SU-DHL-6 (cell line): ENCODE measurements around the gene TSPAN12.

ENCODE experiments used
- EZH2phosphoT487 ChIP-seq: fragments of 200-600 bp; sonication (generic), shearing (Covaris generic); conservative IDR thresholded peaks from 2 replicates; pipeline ENCODE4 v1.6.1; 2018; ENCODE audit warnings: mild to moderate bottlenecking, antibody characterized with exemption, low read length, moderate library complexity, mixed read lengths
- TF ChIP-seq, protein P1 (sequence below): fragments of 200-600 bp; sonication (generic); IDR thresholded peaks from one replicate; pipeline ENCODE4 v1.5.1; 2017; ENCODE audit warnings: antibody characterized with exemption, mild to moderate bottlenecking, low read length, moderate library complexity; ENCODE audit not compliant: insufficient read depth, poor library complexity, severe bottlenecking

DNA sequence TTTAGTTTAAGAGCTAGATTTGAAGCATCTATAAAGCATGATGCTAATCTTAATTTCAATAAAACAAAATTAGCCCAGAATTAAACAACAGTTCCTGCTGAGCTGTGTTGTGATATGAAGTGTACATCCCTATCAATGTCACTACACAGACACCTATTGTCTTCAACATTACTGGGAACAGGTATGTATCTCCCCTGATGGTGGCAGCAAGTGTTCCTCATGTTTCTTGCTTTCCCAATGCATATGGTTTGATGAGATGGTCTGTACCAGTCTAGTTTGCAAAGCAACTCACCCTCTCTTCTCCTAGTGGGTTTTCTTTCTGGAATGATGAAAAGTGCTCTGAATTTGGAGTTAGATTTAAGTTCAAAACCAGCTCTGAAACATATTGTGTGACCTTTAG lies 38.1 kb downstream of the TSPAN12 start:
- no peak for TF ChIP-seq EZH2phosphoT487
- TF ChIP-seq, protein P1, sequence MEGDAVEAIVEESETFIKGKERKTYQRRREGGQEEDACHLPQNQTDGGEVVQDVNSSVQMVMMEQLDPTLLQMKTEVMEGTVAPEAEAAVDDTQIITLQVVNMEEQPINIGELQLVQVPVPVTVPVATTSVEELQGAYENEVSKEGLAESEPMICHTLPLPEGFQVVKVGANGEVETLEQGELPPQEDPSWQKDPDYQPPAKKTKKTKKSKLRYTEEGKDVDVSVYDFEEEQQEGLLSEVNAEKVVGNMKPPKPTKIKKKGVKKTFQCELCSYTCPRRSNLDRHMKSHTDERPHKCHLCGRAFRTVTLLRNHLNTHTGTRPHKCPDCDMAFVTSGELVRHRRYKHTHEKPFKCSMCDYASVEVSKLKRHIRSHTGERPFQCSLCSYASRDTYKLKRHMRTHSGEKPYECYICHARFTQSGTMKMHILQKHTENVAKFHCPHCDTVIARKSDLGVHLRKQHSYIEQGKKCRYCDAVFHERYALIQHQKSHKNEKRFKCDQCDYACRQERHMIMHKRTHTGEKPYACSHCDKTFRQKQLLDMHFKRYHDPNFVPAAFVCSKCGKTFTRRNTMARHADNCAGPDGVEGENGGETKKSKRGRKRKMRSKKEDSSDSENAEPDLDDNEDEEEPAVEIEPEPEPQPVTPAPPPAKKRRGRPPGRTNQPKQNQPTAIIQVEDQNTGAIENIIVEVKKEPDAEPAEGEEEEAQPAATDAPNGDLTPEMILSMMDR: no peak
